IPS-NIHi7 (cell line): Measurements from ENCODE around the gene TMEM138.

ENCODE experiments used
- DNase-seq: peaks from one replicate; pipeline ENCODE4 v3.0.0; 2012; ENCODE audit warnings: mixed read lengths; ENCODE audit errors: extremely low spot score

The TMEM138 gene

GRCh38 chr11:61361741-61362541 is at the start of gene TMEM138, which contains the start of gene CYB561A3:
TMEM138 (plus strand) TSS chr11:61362374; CDS start chr11:61364391, 2,017 bp downstream.
CYB561A3 (minus strand) TSS chr11:61361882; CDS start chr11:61356713, 5,169 bp downstream.
- peak; percentile 97 for DNase-seq

GRCh38 chr11:61315260-61315659 is 46.9 kb upstream of the TMEM138 start:
- no peak for DNase-seq

GRCh38 chr11:61325649-61326414 is 36.3 kb upstream of the TMEM138 start:
- no peak for DNase-seq

GRCh38 chr11:61327669-61328071 is 34.5 kb upstream of the TMEM138 start:
- DNase-seq = no peak

GRCh38 chr11:61328351-61328750 is 33.8 kb upstream of the TMEM138 start:
- DNase-seq = no peak

GRCh38 chr11:61329871-61330270 is 32.3 kb upstream of the TMEM138 start:
- DNase-seq = no peak

GRCh38 chr11:61331651-61332050 is 30.5 kb upstream of the TMEM138 start:
- no peak for DNase-seq

GRCh38 chr11:61332281-61332796 is 29.8 kb upstream of the TMEM138 start:
- DNase-seq = peak; percentile 64

- peak; percentile 99 for DNase-seq
Observed at GRCh38 chr11:61332797-61333549, 29.2 kb upstream of the TMEM138 start, which contains the start of the genes DDB1 and TKFC. DDB1 (minus strand) TSS chr11:61333105; CDS start chr11:61332968, 137 bp downstream. TKFC (plus strand) TSS chr11:61333228; CDS start chr11:61334729, 1,501 bp downstream.

GRCh38 chr11:61333550-61334433 is 28.4 kb upstream of the TMEM138 start:
- no peak for DNase-seq

GRCh38 chr11:61334434-61335354 is 27.5 kb upstream of the TMEM138 start:
- DNase-seq = no peak

GRCh38 chr11:61335355-61335710 is 26.8 kb upstream of the TMEM138 start:
- no peak for DNase-seq

- peak; percentile 96 for DNase-seq
Observed at GRCh38 chr11:61336171-61336935, 25.8 kb upstream of the TMEM138 start.

GRCh38 chr11:61337706-61338470 is 24.3 kb upstream of the TMEM138 start:
- no peak for DNase-seq

- no peak for DNase-seq
Observed at GRCh38 chr11:61338783-61339489, 23.2 kb upstream of the TMEM138 start.

GRCh38 chr11:61339490-61339878 is 22.7 kb upstream of the TMEM138 start:
- DNase-seq = no peak

GRCh38 chr11:61340979-61341378 is 21.2 kb upstream of the TMEM138 start:
- no peak for DNase-seq
